Brain microvascular endothelial cell (primary cell): Measurements from ENCODE around the gene HSPB7.
"Not testable (repeated sequence)": the region's sequence is repeated elsewhere in the genome, so short reads cannot be mapped to it uniquely, and the experiment has no call there.

Experiments
- DNase-seq: peaks from one replicate; pipeline ENCODE4 v3.0.0-alpha.2; 2020
- H3K27ac ChIP-seq: fragments of 250-450 bp; sonication (Bioruptor Pico); 2 replicates; pipeline ENCODE4 v1.5.1; 2020; ENCODE audit warnings: mild to moderate bottlenecking, moderate library complexity
- H3K27me3 ChIP-seq: fragments of 250-450 bp; sonication (Bioruptor Pico); replicated peaks from 2 replicates; pipeline ENCODE4 v1.5.1; 2020; ENCODE audit warnings: mild to moderate bottlenecking
- H3K36me3 ChIP-seq: fragments of 250-450 bp; sonication (Bioruptor Pico); replicated peaks from 2 replicates; pipeline ENCODE4 v1.5.1; 2020; ENCODE audit warnings: mild to moderate bottlenecking
- H3K4me3 ChIP-seq: 2 replicates; pipeline ENCODE4 v1.5.1; 2011; ENCODE audit warnings: low read depth, mild to moderate bottlenecking, control low read depth, low read length, moderate library complexity
- in situ Hi-C: cut with HindIII; loops from 2 replicates; pipeline ENCODE4 v1.10.0; 2017; ENCODE audit warnings: low sequenced_read_pairs, low pct_ligation_motif_present
- TF ChIP-seq, protein P1 (sequence below): IDR thresholded peaks from 2 replicates; pipeline ENCODE4 v1.5.1; 2011; ENCODE audit warnings: low read depth, mild to moderate bottlenecking, moderate library complexity, low read length, control low read depth, inconsistent platforms; ENCODE audit errors: missing control alignments

The HSPB7 gene

GRCh38 chr1:16063921-16064320, 46.1 kb upstream of the HSPB7 start:
- Histone ChIP-seq H3K27ac (no peak overlapping the region), H3K4me3 (no peak overlapping the region), H3K36me3 (no peaks in the 10 kb centered on the region), H3K27me3 (no peaks in the 10 kb centered on the region)
- TF ChIP-seq, protein P1, sequence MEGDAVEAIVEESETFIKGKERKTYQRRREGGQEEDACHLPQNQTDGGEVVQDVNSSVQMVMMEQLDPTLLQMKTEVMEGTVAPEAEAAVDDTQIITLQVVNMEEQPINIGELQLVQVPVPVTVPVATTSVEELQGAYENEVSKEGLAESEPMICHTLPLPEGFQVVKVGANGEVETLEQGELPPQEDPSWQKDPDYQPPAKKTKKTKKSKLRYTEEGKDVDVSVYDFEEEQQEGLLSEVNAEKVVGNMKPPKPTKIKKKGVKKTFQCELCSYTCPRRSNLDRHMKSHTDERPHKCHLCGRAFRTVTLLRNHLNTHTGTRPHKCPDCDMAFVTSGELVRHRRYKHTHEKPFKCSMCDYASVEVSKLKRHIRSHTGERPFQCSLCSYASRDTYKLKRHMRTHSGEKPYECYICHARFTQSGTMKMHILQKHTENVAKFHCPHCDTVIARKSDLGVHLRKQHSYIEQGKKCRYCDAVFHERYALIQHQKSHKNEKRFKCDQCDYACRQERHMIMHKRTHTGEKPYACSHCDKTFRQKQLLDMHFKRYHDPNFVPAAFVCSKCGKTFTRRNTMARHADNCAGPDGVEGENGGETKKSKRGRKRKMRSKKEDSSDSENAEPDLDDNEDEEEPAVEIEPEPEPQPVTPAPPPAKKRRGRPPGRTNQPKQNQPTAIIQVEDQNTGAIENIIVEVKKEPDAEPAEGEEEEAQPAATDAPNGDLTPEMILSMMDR = no peak
- no peak for DNase-seq
- in situ Hi-C loops = no loop called here

DNA sequence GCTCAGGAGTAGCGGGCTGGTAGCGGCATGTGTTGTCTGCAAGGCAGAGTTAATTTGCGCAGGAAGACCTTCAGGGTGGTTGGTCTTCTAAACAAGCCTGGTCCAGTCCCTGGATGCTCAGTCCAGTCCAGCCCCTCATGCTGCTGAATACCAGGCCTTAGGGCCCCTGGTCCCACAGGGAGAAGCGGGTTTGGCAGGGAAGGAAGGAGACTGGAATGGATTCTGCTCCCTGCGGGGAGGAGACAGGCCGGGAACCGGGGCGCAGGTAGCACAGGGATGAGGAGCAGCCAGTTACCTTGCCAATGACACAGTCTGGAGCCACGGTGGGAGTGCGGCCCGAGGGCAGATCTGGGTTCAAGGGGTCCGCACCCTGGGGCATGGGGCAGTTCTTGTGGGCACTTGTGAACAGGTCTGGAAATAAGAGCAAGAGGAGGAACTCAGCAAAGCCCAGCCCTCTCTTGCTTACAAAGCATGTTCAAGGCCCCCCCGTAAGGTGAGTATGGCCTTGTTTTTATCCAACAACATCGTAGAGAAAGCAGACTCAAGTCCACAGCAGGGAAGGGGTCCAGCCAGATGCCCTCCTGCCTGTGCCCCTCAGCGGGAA, 45.5 kb upstream of the HSPB7 start:
- no peak for DNase-seq
- in situ Hi-C loops = no loop called here
- TF ChIP-seq, protein P1 = no peak
- Histone ChIP-seq H3K27ac (no peak overlapping the region), H3K4me3 (no peak overlapping the region), H3K36me3 (no peaks in the 10 kb centered on the region), H3K27me3 (no peaks in the 10 kb centered on the region)

- DNase-seq, H3K4me3 ChIP-seq, H3K36me3 ChIP-seq, H3K27ac ChIP-seq, H3K27me3 ChIP-seq, in situ Hi-C loops: not testable (repeated sequence)
These were observed 44.8 kb upstream of the HSPB7 start for GRCh38 chr1:16062687-16063075.

- H3K27me3 ChIP-seq, H3K27ac ChIP-seq, H3K4me3 ChIP-seq, H3K36me3 ChIP-seq, DNase-seq, in situ Hi-C loops: not testable (repeated sequence)
These were observed 44.3 kb upstream of the HSPB7 start for GRCh38 chr1:16061989-16062686.

GRCh38 chr1:16061266-16061665, 43.4 kb upstream of the HSPB7 start:
- Histone ChIP-seq H3K36me3 (no peaks in the 10 kb centered on the region), H3K27ac (no peak overlapping the region), H3K27me3 (peaks cover 2% of the 10 kb centered on the region), H3K4me3 (no peak overlapping the region)
- no peak for DNase-seq
- in situ Hi-C loops = no loop called here
- TF ChIP-seq, protein P1 = no peak

- H3K27ac ChIP-seq, H3K27me3 ChIP-seq, H3K36me3 ChIP-seq, in situ Hi-C loops, H3K4me3 ChIP-seq, DNase-seq: not testable (repeated sequence)
These were observed 40.7 kb upstream of the HSPB7 start for GRCh38 chr1:16058394-16059120.

GRCh38 chr1:16057314-16057915, 39.6 kb upstream of the HSPB7 start:
- H3K4me3 ChIP-seq, H3K27me3 ChIP-seq, H3K27ac ChIP-seq, in situ Hi-C loops, DNase-seq, H3K36me3 ChIP-seq: not testable (repeated sequence)

GRCh38 chr1:16056521-16056912, 38.7 kb upstream of the HSPB7 start:
- in situ Hi-C loops, H3K27ac ChIP-seq, H3K27me3 ChIP-seq, H3K4me3 ChIP-seq, H3K36me3 ChIP-seq, DNase-seq: not testable (repeated sequence)
